ENCODE measurements around the gene SCNM1. TPM values are rescaled to one million over a fixed set of nuclear protein-coding genes. Genes with fewer than 3 reads are reported as not detected.

SCNM1 gene, protein sequence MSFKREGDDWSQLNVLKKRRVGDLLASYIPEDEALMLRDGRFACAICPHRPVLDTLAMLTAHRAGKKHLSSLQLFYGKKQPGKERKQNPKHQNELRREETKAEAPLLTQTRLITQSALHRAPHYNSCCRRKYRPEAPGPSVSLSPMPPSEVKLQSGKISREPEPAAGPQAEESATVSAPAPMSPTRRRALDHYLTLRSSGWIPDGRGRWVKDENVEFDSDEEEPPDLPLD
- 28.6 and 33.4 TPM in 2 replicates for total RNA-seq

DNA sequence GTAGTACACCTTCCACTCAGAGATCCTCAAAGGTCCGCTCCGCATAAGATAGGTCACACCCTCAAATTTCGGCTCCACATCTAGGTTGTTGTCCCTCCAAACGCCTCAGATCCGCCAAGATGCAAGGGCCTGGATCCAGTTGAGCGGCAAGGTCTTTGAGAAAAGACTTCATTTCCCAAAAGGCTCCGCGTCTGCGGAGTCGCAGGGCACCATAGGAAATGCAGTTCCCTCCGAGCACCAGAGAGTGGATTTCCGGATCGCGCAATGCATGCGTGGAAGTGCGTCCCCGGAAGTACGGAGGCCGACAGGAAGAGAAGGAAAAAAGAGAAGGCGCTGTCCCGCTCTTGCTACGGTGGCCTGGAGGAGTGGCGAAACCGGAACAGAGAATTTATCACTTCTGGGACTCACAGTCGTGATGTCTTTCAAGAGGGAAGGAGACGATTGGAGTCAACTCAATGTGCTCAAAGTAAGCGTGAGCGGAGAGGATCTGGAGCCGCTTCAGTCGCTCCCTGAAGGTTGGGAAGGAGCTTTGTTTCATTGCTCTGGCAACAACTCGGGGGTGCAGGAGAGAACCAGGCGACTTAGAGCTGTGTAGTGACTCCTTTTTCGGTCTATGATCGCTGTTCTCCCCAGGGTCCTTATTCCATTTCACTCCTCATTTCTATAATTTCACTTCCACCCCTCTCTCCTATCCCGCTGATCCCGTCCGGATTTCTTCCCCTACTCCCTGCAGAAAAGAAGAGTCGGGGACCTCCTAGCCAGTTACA, at the start of gene SCNM1, which contains the start of gene LYSMD1:
Gene SCNM1 (plus strand): TSS at position 407 of the 767 bp plus-strand sequence. CDS start 9 bp downstream, at position 416.
Gene LYSMD1 (minus strand): TSS at position 165 of the 767 bp plus-strand sequence. CDS start 644 bp downstream, outside the sequence.

DNA sequence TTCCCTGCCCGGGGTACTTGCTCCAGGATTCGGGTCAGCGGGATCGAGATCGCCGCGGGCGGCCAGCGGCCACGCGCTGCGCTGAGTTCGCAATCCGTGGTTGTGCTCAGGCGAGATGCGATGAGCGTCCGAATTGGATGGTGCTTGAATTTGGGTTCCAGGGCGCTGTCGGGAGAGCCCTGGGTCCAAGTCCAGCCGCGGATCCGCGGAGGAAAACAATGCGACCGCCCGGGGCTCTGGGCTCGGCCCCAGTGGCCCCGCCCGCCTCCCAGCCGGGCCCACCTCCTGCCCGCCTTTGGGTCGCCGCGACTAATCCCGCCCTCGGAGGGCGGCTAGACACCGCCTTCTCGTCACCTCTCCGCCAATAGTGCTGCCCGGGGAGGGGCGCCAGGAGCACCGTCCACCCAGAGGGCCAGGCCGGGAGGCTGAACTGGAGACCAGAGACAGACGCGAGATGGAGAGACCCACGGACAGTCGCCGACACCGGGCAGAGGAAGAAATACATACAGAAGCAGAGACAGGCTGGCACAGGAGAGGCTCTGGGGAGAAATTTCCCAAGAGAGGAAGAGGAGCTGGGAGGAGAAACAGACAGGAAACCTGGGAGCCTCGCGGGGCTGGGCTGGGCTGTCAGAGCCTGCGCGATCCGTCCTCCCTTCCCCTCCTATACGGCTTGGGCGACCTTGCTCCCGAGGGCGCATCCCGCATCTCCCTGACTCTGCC, 19.4 kb upstream of the SCNM1 start, which contains the start of gene SEMA6C:
Gene SEMA6C (minus strand): TSS at position 220 of the 720 bp plus-strand sequence. CDS start 4,010 bp downstream, outside the sequence.

DNA sequence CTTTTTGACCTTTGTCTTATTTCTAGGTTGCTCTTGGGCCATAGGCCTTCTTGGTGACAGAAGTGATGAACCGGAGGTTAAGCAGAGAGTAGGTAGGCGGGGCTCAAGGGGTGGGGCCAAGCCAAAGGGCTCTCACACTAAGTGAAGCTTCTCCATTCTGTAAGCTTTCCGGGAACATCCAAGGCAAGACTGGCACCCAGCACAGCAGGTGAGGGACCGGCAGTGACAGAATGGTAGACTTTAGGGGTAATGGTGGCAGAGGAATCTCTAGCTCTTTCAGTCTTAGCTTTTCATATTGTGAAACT, 9.5 kb upstream of the SCNM1 start, which contains the start of gene TNFAIP8L2:
Gene TNFAIP8L2 (plus strand): TSS at position 135 of the 305 bp plus-strand sequence. CDS start 2,049 bp downstream, outside the sequence.

DNA sequence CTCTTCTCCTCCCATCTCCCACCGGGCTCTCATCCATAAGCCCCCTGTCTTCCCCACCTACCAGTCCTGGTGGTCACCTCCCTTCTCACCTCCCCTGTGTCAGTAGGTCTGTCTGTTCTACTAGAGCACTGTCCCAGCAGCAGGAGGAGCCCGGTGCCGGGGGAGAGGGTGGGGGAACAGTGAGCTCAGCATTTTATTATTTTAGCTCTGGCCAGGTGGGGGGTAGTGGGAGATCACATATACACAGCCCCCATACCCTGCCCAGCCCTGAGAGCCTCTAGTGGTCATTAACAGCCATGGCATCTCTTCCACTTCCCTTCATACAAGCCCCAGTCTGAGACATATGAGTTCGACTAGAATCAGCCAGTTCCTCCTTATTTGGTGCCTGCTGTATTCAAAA, 9.9 kb downstream of the SCNM1 start, which contains the start of gene TMOD4:
Gene TMOD4 (minus strand): TSS at position 119 of the 400 bp plus-strand sequence. CDS start 1,106 bp downstream, outside the sequence.

DNA sequence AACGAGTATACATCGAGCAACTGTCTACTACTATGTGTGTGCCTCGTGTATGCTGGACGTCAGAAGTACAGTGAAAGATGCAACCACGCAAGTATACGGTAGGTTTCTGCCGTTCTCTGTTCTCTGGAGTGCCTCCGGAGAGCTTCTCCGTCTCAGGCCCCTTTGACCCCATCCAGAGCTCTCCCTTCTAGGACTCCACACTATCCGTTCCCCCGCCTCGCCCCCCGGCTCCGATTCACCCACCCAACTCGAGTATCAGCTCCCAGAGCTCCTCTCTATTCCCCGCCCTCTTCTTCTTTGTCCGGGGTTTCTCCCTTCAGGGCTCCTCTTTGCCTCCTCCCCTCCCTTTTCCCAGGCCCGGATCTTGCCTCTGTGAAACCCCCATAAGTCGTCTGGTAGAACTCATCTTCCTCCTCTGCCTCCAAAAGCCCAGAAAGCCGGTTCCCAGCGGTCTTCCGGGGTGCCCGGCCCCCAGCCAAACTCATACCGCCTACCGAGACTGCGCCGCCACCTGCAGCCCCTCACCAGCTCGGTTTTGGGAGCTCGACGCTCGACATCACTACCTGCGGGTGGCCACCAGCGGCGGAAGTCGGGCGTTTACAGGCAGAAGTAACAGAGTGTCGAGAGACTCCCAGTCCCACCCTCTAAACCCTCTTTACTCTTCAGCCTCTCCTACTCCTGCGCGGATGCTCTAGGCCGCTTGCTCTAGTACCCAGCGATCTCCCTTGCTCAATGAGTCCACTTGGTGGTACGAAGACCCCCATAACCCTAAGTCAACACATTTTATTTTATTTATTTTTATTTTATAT, 23.9 kb downstream of the SCNM1 start, which contains the start of gene VPS72:
Gene VPS72 (minus strand): TSS at position 561 of the 809 bp plus-strand sequence. CDS start 76 bp downstream, at position 485.

DNA sequence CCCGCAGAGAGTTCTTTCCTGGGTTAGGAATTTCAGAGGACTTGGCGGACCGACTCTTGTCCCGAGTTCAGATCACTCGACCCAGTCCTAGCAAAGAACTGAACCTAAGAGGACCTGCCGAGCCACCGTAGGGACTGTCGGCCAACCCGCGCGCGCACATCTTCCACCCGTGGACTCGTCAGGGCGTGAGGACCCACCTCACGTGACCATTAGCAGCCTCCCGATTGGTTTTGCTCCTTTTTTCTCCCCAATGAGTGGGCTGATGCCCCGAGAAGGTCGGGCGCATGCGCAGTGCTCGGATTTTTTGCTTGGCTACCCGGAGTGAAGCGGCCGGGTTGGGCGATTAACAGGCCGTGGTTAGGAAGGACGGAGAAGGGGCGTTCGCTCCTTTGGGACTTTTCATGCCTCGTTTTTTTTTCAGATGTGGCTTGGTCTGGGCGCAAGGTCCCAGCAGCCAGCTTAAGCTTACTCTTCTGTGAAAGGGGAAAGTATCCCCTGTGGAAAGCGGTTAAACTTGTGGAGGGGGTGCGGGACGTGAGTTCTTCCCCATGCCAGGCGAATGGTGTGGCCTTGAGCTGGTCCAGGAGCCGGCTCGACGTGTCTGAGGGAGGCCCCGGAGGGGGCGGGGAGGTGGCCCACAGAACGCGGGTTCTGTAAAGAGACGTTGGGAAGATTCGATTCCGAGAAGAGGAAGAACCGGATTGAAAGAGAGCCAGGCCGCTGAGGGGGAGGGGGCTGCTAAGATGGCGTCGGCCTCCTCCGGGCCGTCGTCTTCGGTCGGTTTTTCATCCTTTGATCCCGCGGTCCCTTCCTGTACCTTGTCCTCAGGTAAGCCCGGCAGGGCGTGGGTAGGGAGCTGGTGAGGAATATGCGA, 32.5 kb downstream of the SCNM1 start, which contains the start of gene PIP5K1A:
Gene PIP5K1A (plus strand): TSS at position 299 of the 874 bp plus-strand sequence. CDS start 445 bp downstream, at position 744.

Other genes starting within 250 kb of the SCNM1 start
- 27.9 and 28.1 TPM in 2 replicates for gene SETDB1, start 239.8 kb upstream of the SCNM1 start, total RNA-seq
- 86.9 and 125 TPM in 2 replicates for gene CERS2, start 191.3 kb upstream of the SCNM1 start, total RNA-seq
- 0.14 and 0.28 TPM in 2 replicates for gene ANXA9, start 183.9 kb upstream of the SCNM1 start, total RNA-seq
- gene MINDY1, start 159.2 kb upstream of the SCNM1 start, total RNA-seq: 6.4 and 6.6 TPM in 2 replicates
- gene PRUNE1, start 157.7 kb upstream of the SCNM1 start, total RNA-seq: 5.5 and 8.1 TPM in 2 replicates
- gene BNIPL, start 129.6 kb upstream of the SCNM1 start, total RNA-seq: 0.14 and 0.18 TPM in 2 replicates
- 0.85 and 2.2 TPM in 2 replicates for gene C1orf56, start 118.4 kb upstream of the SCNM1 start, total RNA-seq
- 38.3 and 42.8 TPM in 2 replicates for gene CDC42SE1, start 106.5 kb upstream of the SCNM1 start, total RNA-seq
- 3.0 and 3.1 TPM in 2 replicates for gene MLLT11, start 105.7 kb upstream of the SCNM1 start, total RNA-seq
- gene GABPB2, start 95.4 kb upstream of the SCNM1 start, total RNA-seq: 15.2 and 19.6 TPM in 2 replicates
- gene SEMA6C, start 19.5 kb upstream of the SCNM1 start, total RNA-seq: 0.43 and 1.0 TPM in 2 replicates
- gene TNFAIP8L2, start 9.5 kb upstream of the SCNM1 start, total RNA-seq: not detected in 2 replicates
- 6.5 and 7.2 TPM in 2 replicates for gene LYSMD1, start 242 bp upstream of the SCNM1 start, total RNA-seq
- gene TMOD4, start 9.8 kb downstream of the SCNM1 start, total RNA-seq: not detected in 2 replicates
- gene VPS72, start 24.1 kb downstream of the SCNM1 start, total RNA-seq: 37.0 and 40.6 TPM in 2 replicates
- gene PIP5K1A, start 32.4 kb downstream of the SCNM1 start, total RNA-seq: 54.5 and 60.6 TPM in 2 replicates
- gene PSMD4, start 88.6 kb downstream of the SCNM1 start, total RNA-seq: 252 and 275 TPM in 2 replicates
- 7.0 and 7.9 TPM in 2 replicates for gene ZNF687, start 116.2 kb downstream of the SCNM1 start, total RNA-seq
- gene PI4KB, start 161.3 kb downstream of the SCNM1 start, total RNA-seq: 32.0 and 38.9 TPM in 2 replicates
- gene RFX5, start 181.1 kb downstream of the SCNM1 start, total RNA-seq: 26.0 and 30.9 TPM in 2 replicates
- gene SELENBP1, start 206.6 kb downstream of the SCNM1 start, total RNA-seq: 43.2 and 75.7 TPM in 2 replicates
- 426 and 520 TPM in 2 replicates for gene PSMB4, start 233.4 kb downstream of the SCNM1 start, total RNA-seq

All from smooth muscle cell of bladder (primary cell).